ENCODE results near the gene MUC21. TPM values are rescaled to one million over a fixed set of nuclear protein-coding genes. Genes with fewer than 3 reads are reported as not detected.

MUC21 gene
- total RNA-seq (not detected), polyA plus RNA-seq (ENCODE audit: insufficient read depth, low read depth, low replicate concordance) (not detected)
- long read RNA-seq, donor 1 = 0 reads
- long read RNA-seq, donor 2 = 0 reads
- long read RNA-seq, donor 3 = 0 reads
- long read RNA-seq, donor 4 = 0 reads
- long read RNA-seq, donor 5 = 0 reads
- long read RNA-seq, donor 6 = 0 reads
- long read RNA-seq, donor 7 = 0 reads
- long read RNA-seq, donor 8 = 0 reads
- long read RNA-seq, donor 9 = 0 reads
- long read RNA-seq, donor 10 = 0 reads

DNA sequence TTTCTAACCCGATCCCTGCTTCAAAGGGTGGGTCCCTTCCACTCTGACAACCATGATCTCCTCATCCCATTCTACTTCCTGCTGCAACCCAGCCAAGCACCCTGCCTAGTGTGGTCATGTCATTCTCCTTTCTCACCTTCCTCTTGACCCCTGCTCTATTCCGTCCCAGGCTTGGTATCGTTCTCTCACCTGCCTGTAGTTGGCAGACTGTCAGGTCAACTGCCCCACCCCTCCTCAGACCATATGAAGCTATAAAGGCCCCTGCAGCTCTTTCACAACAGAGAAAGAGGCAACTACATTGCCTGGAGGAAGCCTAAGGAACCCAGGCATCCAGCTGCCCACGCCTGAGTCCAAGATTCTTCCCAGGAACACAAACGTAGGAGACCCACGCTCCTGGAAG is at the start of gene MUC21:
Gene MUC21, plus strand, starts transcription at position 280 of the 400 bp plus-strand sequence. CDS start 241 bp downstream, outside the sequence.
- H3K36me3 ChIP-seq (ENCODE audit: control insufficient read depth in 2 of 3, insufficient read depth in 3 of 3, low read length in 3 of 3) = no peaks in the 10 kb centered on the region
- intact Hi-C loops (cut with DNase I) = no loop called here
- DNase-seq = no peak
- H3K4me3 ChIP-seq (ENCODE audit: low read length in 3 of 3) = peak within 1 kb of the TSS in 1 of 3 donors; percentile 0
- H3K9me3 ChIP-seq (ENCODE audit: control insufficient read depth in 2 of 3, insufficient read depth in 1 of 3, low read length in 3 of 3) = no peaks in the 10 kb centered on the region
- H3K27ac ChIP-seq (ENCODE audit: low read depth in 2 of 2, low read length in 2 of 2) = no peak within 1 kb of the TSS
- H3K4me1 ChIP-seq (ENCODE audit: control insufficient read depth in 2 of 3, insufficient read depth in 2 of 3, low read depth in 1 of 3, low read length in 3 of 3) = peaks cover 0 to 4% (median 0%) of the 10 kb centered on the region in 3 donors
- no peak for TF ChIP-seq CTCF (IDR thresholded peaks at IDR 0.05; ENCODE audit: borderline replicate concordance, extremely low read depth, insufficient read depth)
- H3K9ac ChIP-seq (ENCODE audit: low read length in 3 of 3) = no peak within 1 kb of the TSS
- no peaks in the 10 kb centered on the region for H3K27me3 ChIP-seq (ENCODE audit: control insufficient read depth, insufficient read depth, low read length)
- no peak for FAIRE-seq

- H3K9ac ChIP-seq (ENCODE audit: low read length in 3 of 3) = no peak overlapping the region
- no peaks in the 10 kb centered on the region for H3K9me3 ChIP-seq (ENCODE audit: control insufficient read depth in 2 of 3, insufficient read depth in 1 of 3, low read length in 3 of 3)
- no peak for TF ChIP-seq CTCF (IDR thresholded peaks at IDR 0.05; ENCODE audit: borderline replicate concordance, extremely low read depth, insufficient read depth)
- H3K27ac ChIP-seq (ENCODE audit: low read depth in 2 of 2, low read length in 2 of 2) = no peak overlapping the region
- peaks cover 0 to 8% (median 7%) of the 10 kb centered on the region in 3 donors for H3K4me1 ChIP-seq (ENCODE audit: control insufficient read depth in 2 of 3, insufficient read depth in 2 of 3, low read depth in 1 of 3, low read length in 3 of 3)
- FAIRE-seq (no peak), DNase-seq (no peak)
- intact Hi-C loops (cut with DNase I) = no loop called here
- no peaks in the 10 kb centered on the region for H3K36me3 ChIP-seq (ENCODE audit: control insufficient read depth in 2 of 3, insufficient read depth in 3 of 3, low read length in 3 of 3)
- no peaks in the 10 kb centered on the region for H3K27me3 ChIP-seq (ENCODE audit: control insufficient read depth, insufficient read depth, low read length)
- no peak overlapping the region for H3K4me3 ChIP-seq (ENCODE audit: low read length in 3 of 3)
Observed at GRCh38 chr6:30935018-30935417, 48.5 kb upstream of the MUC21 start.

GRCh38 chr6:30937265-30937664 is 46.3 kb upstream of the MUC21 start:
- no peaks in the 10 kb centered on the region for H3K27me3 ChIP-seq (ENCODE audit: control insufficient read depth, insufficient read depth, low read length)
- DNase-seq = no peak
- intact Hi-C loops (cut with DNase I) = no loop called here
- no peak overlapping the region for H3K9ac ChIP-seq (ENCODE audit: low read length in 3 of 3)
- H3K36me3 ChIP-seq (ENCODE audit: control insufficient read depth in 2 of 3, insufficient read depth in 3 of 3, low read length in 3 of 3) = no peaks in the 10 kb centered on the region
- no peak overlapping the region for H3K4me3 ChIP-seq (ENCODE audit: low read length in 3 of 3)
- FAIRE-seq = no peak
- H3K9me3 ChIP-seq (ENCODE audit: control insufficient read depth in 2 of 3, insufficient read depth in 1 of 3, low read length in 3 of 3) = no peaks in the 10 kb centered on the region
- peaks cover 0 to 8% (median 3%) of the 10 kb centered on the region in 3 donors for H3K4me1 ChIP-seq (ENCODE audit: control insufficient read depth in 2 of 3, insufficient read depth in 2 of 3, low read depth in 1 of 3, low read length in 3 of 3)
- no peak overlapping the region for H3K27ac ChIP-seq (ENCODE audit: low read depth in 2 of 2, low read length in 2 of 2)
- no peak for TF ChIP-seq CTCF (IDR thresholded peaks at IDR 0.05; ENCODE audit: borderline replicate concordance, extremely low read depth, insufficient read depth)

Measured in kidney (tissue), 22 donors.